Neural progenitor cell (in vitro differentiated cells): ENCODE measurements around the gene TMSB4X. TPM values are rescaled to one million over a fixed set of nuclear protein-coding genes. Genes with fewer than 3 reads are reported as not detected.

ENCODE experiments used
- DNase-seq: peaks from one replicate; pipeline ENCODE4 v3.0.0-alpha.2; 2016; ENCODE audit warnings: low spot score
- H2AFZ ChIP-seq: fragments of 200-600 bp; sonication (generic); replicated peaks from 2 replicates; pipeline ENCODE4 v1.6.1; 2016; ENCODE audit warnings: antibody characterized with exemption
- H3F3A ChIP-seq: fragments of 200-600 bp; sonication (generic); 2 replicates; pipeline ENCODE4 v1.6.1; 2016; ENCODE audit warnings: antibody characterized with exemption, low read depth
- H3K27ac ChIP-seq: fragments of 200-600 bp; sonication (generic); 2 replicates; pipeline ENCODE4 v1.5.1; 2016; ENCODE audit warnings: mild to moderate bottlenecking
- H3K27me3 ChIP-seq: fragments of 200-600 bp; sonication (generic); 2 replicates; pipeline ENCODE4 v1.6.1; 2016; ENCODE audit warnings: mild to moderate bottlenecking, moderate library complexity
- H3K36me3 ChIP-seq: fragments of 200-600 bp; sonication (generic); 2 replicates; pipeline ENCODE4 v1.5.1; 2016
- H3K4me1 ChIP-seq: fragments of 200-600 bp; sonication (generic); 2 replicates; pipeline ENCODE4 v1.6.1; 2016; ENCODE audit warnings: mixed run types
- H3K4me2 ChIP-seq: fragments of 200-600 bp; sonication (generic); 2 replicates; pipeline ENCODE4 v1.6.1; 2016
- H3K4me3 ChIP-seq: fragments of 200-600 bp; sonication (generic); 2 replicates; pipeline ENCODE4 v1.5.1; 2016
- H3K79me2 ChIP-seq: fragments of 200-600 bp; sonication (generic); 2 replicates; pipeline ENCODE4 v1.6.1; 2016; ENCODE audit warnings: low read depth
- H3K9ac ChIP-seq: fragments of 200-600 bp; sonication (generic); 2 replicates; pipeline ENCODE4 v1.6.1; 2016
- H3K9me3 ChIP-seq: fragments of 200-600 bp; sonication (generic); 2 replicates; pipeline ENCODE4 v1.5.1; 2016; ENCODE audit warnings: low read depth
- H4K20me1 ChIP-seq: fragments of 200-600 bp; sonication (generic); 2 replicates; pipeline ENCODE4 v1.6.1; 2016; ENCODE audit warnings: low read depth
- H3K27ac Mint-ChIP-seq: 3 replicates; pipeline ENCODE4 v1.8.0; 2021; ENCODE audit warnings: mixed read lengths
- H3K27me3 Mint-ChIP-seq: 2 replicates; pipeline ENCODE4 v1.8.0; 2022; ENCODE audit warnings: low read depth, mild to moderate bottlenecking, inconsistent platforms, moderate library complexity, mixed read lengths; ENCODE audit not compliant: insufficient read depth
- H3K36me3 Mint-ChIP-seq: 3 replicates; pipeline ENCODE4 v1.8.0; 2021; ENCODE audit warnings: mixed read lengths
- H3K4me1 Mint-ChIP-seq: 3 replicates; pipeline ENCODE4 v1.8.0; 2021; ENCODE audit warnings: mixed read lengths
- H3K4me3 Mint-ChIP-seq: 3 replicates; pipeline ENCODE4 v1.8.0; 2021; ENCODE audit warnings: mild to moderate bottlenecking, moderate library complexity, mixed read lengths
- H3K9me3 Mint-ChIP-seq: 3 replicates; pipeline ENCODE4 v1.8.0; 2020; ENCODE audit warnings: mixed read lengths
- EZH2 ChIP-seq: fragments of 200-600 bp; sonication (generic); IDR thresholded peaks from 2 replicates; pipeline ENCODE4 v1.6.1; 2017; ENCODE audit warnings: antibody characterized with exemption, mild to moderate bottlenecking, moderate library complexity
- EZH2phosphoT487 ChIP-seq: fragments of 200-600 bp; sonication (generic); IDR thresholded peaks from 2 replicates; pipeline ENCODE4 v1.6.1; 2017; ENCODE audit warnings: antibody characterized with exemption
- total RNA-seq: library from RNA; depleted of rRNA; stranded (reverse); fragments of >200 nt; gene quantifications from 2 replicates; pipeline ENCODE4 v1.2.3, GENCODE V29; 2015; ENCODE audit warnings: low replicate concordance
- TF ChIP-seq, protein P1 (sequence below): fragments of 200-600 bp; sonication (generic); IDR thresholded peaks from 2 replicates; pipeline ENCODE4 v1.5.1; 2017; ENCODE audit warnings: antibody characterized with exemption, mild to moderate bottlenecking

TMSB4X gene
- total RNA-seq, 1 donor from 2014 or later: 3,462 TPM

DNA sequence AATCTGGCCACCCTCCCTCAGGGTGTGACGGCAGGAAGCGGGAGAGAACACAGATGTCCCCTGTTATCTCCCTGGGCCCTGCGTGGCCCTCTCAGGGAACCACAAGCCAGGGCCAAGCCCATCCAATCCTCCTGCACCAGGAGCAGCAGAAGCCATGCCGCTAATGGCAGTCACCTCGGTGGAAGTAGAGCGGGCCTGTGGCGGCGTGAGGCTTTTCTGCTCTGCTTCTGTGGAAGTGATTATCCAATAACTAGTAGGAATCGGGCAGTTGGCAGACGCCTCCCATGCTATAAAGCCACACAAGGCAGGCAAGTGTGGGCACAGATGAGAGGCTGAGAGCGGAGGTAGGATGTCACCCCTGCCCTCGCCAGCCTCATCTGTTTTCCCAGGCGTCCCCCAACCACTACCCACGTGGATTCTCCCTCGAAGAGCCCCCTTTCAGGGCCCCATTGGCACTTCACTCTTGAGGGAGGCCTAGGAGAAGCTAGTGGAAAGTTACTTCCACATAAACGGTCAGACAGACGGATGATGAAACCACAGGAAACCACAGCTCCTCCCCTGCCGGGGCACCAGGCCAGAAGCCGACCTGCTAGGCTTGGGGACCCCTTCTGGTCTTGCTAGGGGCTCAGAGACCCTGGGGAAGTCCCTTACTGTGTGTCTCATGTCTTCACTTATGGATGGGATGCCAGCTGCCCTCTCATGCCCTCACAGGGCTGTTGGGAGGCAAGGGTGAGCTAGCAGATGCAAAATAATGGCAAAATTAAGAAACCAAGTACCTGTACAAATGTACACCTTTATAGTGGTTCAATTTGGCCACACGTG lies 18.8 kb upstream of the TMSB4X start:
- Histone ChIP-seq H3K4me3 (no peak overlapping the region), H3K4me1 (no peaks in the 10 kb centered on the region), H3K9ac (no peak overlapping the region), H3F3A (no peaks in the 10 kb centered on the region), H3K79me2 (no peaks in the 10 kb centered on the region), H3K27me3 (no peaks in the 10 kb centered on the region), H3K4me2 (no peak overlapping the region), H3K9me3 (no peaks in the 10 kb centered on the region), H4K20me1 (no peaks in the 10 kb centered on the region), H3K27ac (no peak overlapping the region), H3K36me3 (no peaks in the 10 kb centered on the region), H2AFZ (no peak overlapping the region)
- H3K4me3 Mint-ChIP-seq: no peak overlapping the region
- H3K36me3 Mint-ChIP-seq: no peaks in the 10 kb centered on the region
- TF ChIP-seq EZH2phosphoT487: no peak
- no peak for TF ChIP-seq EZH2
- TF ChIP-seq, protein P1, sequence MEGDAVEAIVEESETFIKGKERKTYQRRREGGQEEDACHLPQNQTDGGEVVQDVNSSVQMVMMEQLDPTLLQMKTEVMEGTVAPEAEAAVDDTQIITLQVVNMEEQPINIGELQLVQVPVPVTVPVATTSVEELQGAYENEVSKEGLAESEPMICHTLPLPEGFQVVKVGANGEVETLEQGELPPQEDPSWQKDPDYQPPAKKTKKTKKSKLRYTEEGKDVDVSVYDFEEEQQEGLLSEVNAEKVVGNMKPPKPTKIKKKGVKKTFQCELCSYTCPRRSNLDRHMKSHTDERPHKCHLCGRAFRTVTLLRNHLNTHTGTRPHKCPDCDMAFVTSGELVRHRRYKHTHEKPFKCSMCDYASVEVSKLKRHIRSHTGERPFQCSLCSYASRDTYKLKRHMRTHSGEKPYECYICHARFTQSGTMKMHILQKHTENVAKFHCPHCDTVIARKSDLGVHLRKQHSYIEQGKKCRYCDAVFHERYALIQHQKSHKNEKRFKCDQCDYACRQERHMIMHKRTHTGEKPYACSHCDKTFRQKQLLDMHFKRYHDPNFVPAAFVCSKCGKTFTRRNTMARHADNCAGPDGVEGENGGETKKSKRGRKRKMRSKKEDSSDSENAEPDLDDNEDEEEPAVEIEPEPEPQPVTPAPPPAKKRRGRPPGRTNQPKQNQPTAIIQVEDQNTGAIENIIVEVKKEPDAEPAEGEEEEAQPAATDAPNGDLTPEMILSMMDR: no peak
- no peak for DNase-seq
- H3K27ac Mint-ChIP-seq: no peak overlapping the region
- no peaks in the 10 kb centered on the region for H3K27me3 Mint-ChIP-seq
- no peaks in the 10 kb centered on the region for H3K4me1 Mint-ChIP-seq
- peaks cover 9% of the 10 kb centered on the region for H3K9me3 Mint-ChIP-seq

GRCh38 chrX:12956704-12957534 lies 18.0 kb upstream of the TMSB4X start:
- Histone ChIP-seq H4K20me1 (no peaks in the 10 kb centered on the region), H3K4me2 (no peak overlapping the region), H3K27ac (no peak overlapping the region), H3K9ac (no peak overlapping the region), H3K4me3 (no peak overlapping the region), H3K79me2 (no peaks in the 10 kb centered on the region), H3K9me3 (no peaks in the 10 kb centered on the region), H3K27me3 (no peaks in the 10 kb centered on the region), H3F3A (no peaks in the 10 kb centered on the region), H2AFZ (peak overlapping the region; percentile 68), H3K36me3 (no peaks in the 10 kb centered on the region), H3K4me1 (no peaks in the 10 kb centered on the region)
- no peak overlapping the region for H3K4me3 Mint-ChIP-seq
- H3K4me1 Mint-ChIP-seq: no peaks in the 10 kb centered on the region
- H3K27me3 Mint-ChIP-seq: no peaks in the 10 kb centered on the region
- DNase-seq: no peak
- H3K36me3 Mint-ChIP-seq: no peaks in the 10 kb centered on the region
- TF ChIP-seq EZH2 (no peak), EZH2phosphoT487 (no peak)
- TF ChIP-seq, protein P1: no peak
- H3K27ac Mint-ChIP-seq: peak overlapping the region; percentile 40
- H3K9me3 Mint-ChIP-seq: peaks cover 12% of the 10 kb centered on the region

- H3K36me3 Mint-ChIP-seq: no peaks in the 10 kb centered on the region
- no peaks in the 10 kb centered on the region for H3K4me1 ChIP-seq
- no peak overlapping the region for H3K4me2 ChIP-seq
- H3K4me1 Mint-ChIP-seq: no peaks in the 10 kb centered on the region
- no peaks in the 10 kb centered on the region for H3K9me3 ChIP-seq
- H3K27me3 ChIP-seq: no peaks in the 10 kb centered on the region
- H3K27me3 Mint-ChIP-seq: no peaks in the 10 kb centered on the region
- H3K27ac Mint-ChIP-seq: no peak overlapping the region
- DNase-seq: no peak
- H4K20me1 ChIP-seq: no peaks in the 10 kb centered on the region
- no peak overlapping the region for H3K4me3 ChIP-seq
- H3K9me3 Mint-ChIP-seq: peaks cover 17% of the 10 kb centered on the region
- TF ChIP-seq, protein P1: no peak
- TF ChIP-seq EZH2: no peak
- no peak for TF ChIP-seq EZH2phosphoT487
- H3F3A ChIP-seq: no peaks in the 10 kb centered on the region
- H3K36me3 ChIP-seq: no peaks in the 10 kb centered on the region
- H3K79me2 ChIP-seq: no peaks in the 10 kb centered on the region
- H2AFZ ChIP-seq: no peak overlapping the region
- no peak overlapping the region for H3K4me3 Mint-ChIP-seq
- no peak overlapping the region for H3K9ac ChIP-seq
- H3K27ac ChIP-seq: no peak overlapping the region
Observed at GRCh38 chrX:12958059-12958458, 16.9 kb upstream of the TMSB4X start.
